ENCODE results near the gene PBX2.

GRCh38 chr6:32210191-32210601, 20.2 kb upstream of the PBX2 start:
- TF ChIP-seq CTCF (conservative IDR thresholded peaks at IDR 0.05; ENCODE audit: low read depth, low read length) (no peak), POLR2A (IDR thresholded peaks at IDR 0.05; ENCODE audit: low read depth, low read length) (no peak), BHLHE40 (IDR thresholded peaks at IDR 0.05; ENCODE audit: low read depth, low read length) (no peak), SMC3 (IDR thresholded peaks at IDR 0.05; ENCODE audit: low read depth, low read length) (no peak), RAD21 (IDR thresholded peaks at IDR 0.05; ENCODE audit: low read length) (no peak), RFX5 (IDR thresholded peaks at IDR 0.05; ENCODE audit: low read depth, low read length) (no peak), CHD1 (IDR thresholded peaks at IDR 0.05; ENCODE audit: low read depth, low read length) (no peak), USF2 (IDR thresholded peaks at IDR 0.05; ENCODE audit: low read depth, low read length) (no peak)
